Measurements from ENCODE around the gene FCRL6.

DNA sequence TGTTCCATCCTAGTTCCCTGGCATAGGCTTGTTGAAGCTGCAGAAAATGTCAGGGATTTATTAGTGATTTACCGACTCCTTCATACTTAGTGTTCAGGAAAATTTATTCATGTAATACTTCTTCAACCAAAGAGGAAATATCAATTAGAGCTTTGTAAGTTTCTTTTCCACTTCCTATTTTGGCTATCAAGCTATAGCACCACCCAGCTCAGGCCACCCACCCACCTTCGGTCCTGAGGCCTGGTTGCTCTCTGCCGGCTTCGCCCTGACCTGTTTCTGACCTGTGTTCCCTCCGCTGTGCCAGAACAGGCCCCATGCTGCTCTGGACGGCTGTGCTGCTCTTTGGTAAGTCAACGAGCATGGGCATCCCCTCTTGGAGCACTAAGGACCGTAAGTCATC, at the start of gene FCRL6:
- TF ChIP-seq, protein P1, sequence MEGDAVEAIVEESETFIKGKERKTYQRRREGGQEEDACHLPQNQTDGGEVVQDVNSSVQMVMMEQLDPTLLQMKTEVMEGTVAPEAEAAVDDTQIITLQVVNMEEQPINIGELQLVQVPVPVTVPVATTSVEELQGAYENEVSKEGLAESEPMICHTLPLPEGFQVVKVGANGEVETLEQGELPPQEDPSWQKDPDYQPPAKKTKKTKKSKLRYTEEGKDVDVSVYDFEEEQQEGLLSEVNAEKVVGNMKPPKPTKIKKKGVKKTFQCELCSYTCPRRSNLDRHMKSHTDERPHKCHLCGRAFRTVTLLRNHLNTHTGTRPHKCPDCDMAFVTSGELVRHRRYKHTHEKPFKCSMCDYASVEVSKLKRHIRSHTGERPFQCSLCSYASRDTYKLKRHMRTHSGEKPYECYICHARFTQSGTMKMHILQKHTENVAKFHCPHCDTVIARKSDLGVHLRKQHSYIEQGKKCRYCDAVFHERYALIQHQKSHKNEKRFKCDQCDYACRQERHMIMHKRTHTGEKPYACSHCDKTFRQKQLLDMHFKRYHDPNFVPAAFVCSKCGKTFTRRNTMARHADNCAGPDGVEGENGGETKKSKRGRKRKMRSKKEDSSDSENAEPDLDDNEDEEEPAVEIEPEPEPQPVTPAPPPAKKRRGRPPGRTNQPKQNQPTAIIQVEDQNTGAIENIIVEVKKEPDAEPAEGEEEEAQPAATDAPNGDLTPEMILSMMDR (IDR thresholded peaks at IDR 0.05): no peak
- TF ChIP-seq POLR2A (IDR thresholded peaks at IDR 0.05): no peak

Measured in tibial nerve (tissue), 3 donors.